Stromal cell of bone marrow (primary cell): ENCODE data around the gene SLC16A10.
"Not testable (repeated sequence)": the region's sequence is repeated elsewhere in the genome, so short reads cannot be mapped to it uniquely, and the experiment has no call there.

Source experiments
- DNase-seq: peaks from one replicate; pipeline ENCODE4 v3.0.0-alpha.2; 2012; ENCODE audit warnings: low read depth

SLC16A10 gene

GRCh38 chr6:111185954-111186353 lies 98.7 kb downstream of the SLC16A10 start:
- no peak for DNase-seq

GRCh38 chr6:111187874-111188273 lies 100.6 kb downstream of the SLC16A10 start:
- DNase-seq = no peak

- DNase-seq = not testable (repeated sequence)
Observed at GRCh38 chr6:111189666-111190210, 102.4 kb downstream of the SLC16A10 start.

- no peak for DNase-seq
Observed at GRCh38 chr6:111190637-111191036, 103.3 kb downstream of the SLC16A10 start.

- not testable (repeated sequence) for DNase-seq
Observed at GRCh38 chr6:111191136-111191535, 103.8 kb downstream of the SLC16A10 start.

GRCh38 chr6:111192911-111193555 lies 105.7 kb downstream of the SLC16A10 start:
- DNase-seq = no peak

- DNase-seq = no peak
Observed at GRCh38 chr6:111195656-111196055, 108.4 kb downstream of the SLC16A10 start.

GRCh38 chr6:111198841-111199240 lies 111.5 kb downstream of the SLC16A10 start:
- DNase-seq = no peak

- no peak for DNase-seq
Observed at GRCh38 chr6:111199935-111200334, 112.6 kb downstream of the SLC16A10 start.

GRCh38 chr6:111200350-111201243 lies 113.3 kb downstream of the SLC16A10 start:
- no peak for DNase-seq

GRCh38 chr6:111201244-111201554 lies 113.9 kb downstream of the SLC16A10 start:
- no peak for DNase-seq

GRCh38 chr6:111201764-111202163 lies 114.5 kb downstream of the SLC16A10 start:
- DNase-seq = no peak

- DNase-seq = not testable (repeated sequence)
Observed at GRCh38 chr6:111203539-111203938, 116.2 kb downstream of the SLC16A10 start.

GRCh38 chr6:111204305-111204704 lies 117.0 kb downstream of the SLC16A10 start:
- DNase-seq = no peak

- DNase-seq = no peak
Observed at GRCh38 chr6:111204881-111205280, 117.6 kb downstream of the SLC16A10 start.

GRCh38 chr6:111205502-111205901 lies 118.2 kb downstream of the SLC16A10 start:
- no peak for DNase-seq

- DNase-seq = no peak
Observed at GRCh38 chr6:111207141-111207858, 120.0 kb downstream of the SLC16A10 start.

- no peak for DNase-seq
Observed at GRCh38 chr6:111208933-111209332, 121.6 kb downstream of the SLC16A10 start.

- DNase-seq = peak; percentile 46
Observed at GRCh38 chr6:111210194-111210728, 123.0 kb downstream of the SLC16A10 start.

- no peak for DNase-seq
Observed at GRCh38 chr6:111211411-111212030, 124.2 kb downstream of the SLC16A10 start.

GRCh38 chr6:111212625-111213024 lies 125.3 kb downstream of the SLC16A10 start:
- no peak for DNase-seq

GRCh38 chr6:111215131-111215530 lies 127.8 kb downstream of the SLC16A10 start:
- DNase-seq = no peak
